ENCODE data around the gene SH3BP4.
"Not testable (repeated sequence)": the region's sequence is repeated elsewhere in the genome, so short reads cannot be mapped to it uniquely, and the experiment has no call there.

SH3BP4 gene

GRCh38 chr2:234999740-235000425 lies 48.1 kb downstream of the SH3BP4 start:
- FAIRE-seq = no peak

- no peak for FAIRE-seq
These were observed 48.8 kb downstream of the SH3BP4 start for GRCh38 chr2:235000426-235001236.

GRCh38 chr2:235001237-235002133 lies 49.7 kb downstream of the SH3BP4 start:
- no peak for FAIRE-seq

- no peak for FAIRE-seq
These were observed 50.6 kb downstream of the SH3BP4 start for GRCh38 chr2:235002198-235003095.

- no peak for FAIRE-seq
These were observed 51.4 kb downstream of the SH3BP4 start for GRCh38 chr2:235003096-235003775.

GRCh38 chr2:235004329-235004903 lies 52.6 kb downstream of the SH3BP4 start:
- FAIRE-seq = no peak

- FAIRE-seq = no peak
These were observed 53.2 kb downstream of the SH3BP4 start for GRCh38 chr2:235005023-235005422.

GRCh38 chr2:235005603-235006259 lies 53.9 kb downstream of the SH3BP4 start:
- no peak for FAIRE-seq

- no peak for FAIRE-seq
These were observed 54.6 kb downstream of the SH3BP4 start for GRCh38 chr2:235006461-235006860.

GRCh38 chr2:235006986-235007385 lies 55.2 kb downstream of the SH3BP4 start:
- FAIRE-seq = no peak

- no peak for FAIRE-seq
These were observed 56.0 kb downstream of the SH3BP4 start for GRCh38 chr2:235007664-235008457.

- no peak for FAIRE-seq
These were observed 56.8 kb downstream of the SH3BP4 start for GRCh38 chr2:235008584-235009044.

GRCh38 chr2:235009081-235009480 lies 57.3 kb downstream of the SH3BP4 start:
- FAIRE-seq = no peak

- FAIRE-seq = no peak
These were observed 58.4 kb downstream of the SH3BP4 start for GRCh38 chr2:235010117-235010714.

GRCh38 chr2:235011607-235011928 lies 59.8 kb downstream of the SH3BP4 start:
- no peak for FAIRE-seq

GRCh38 chr2:235011929-235012631 lies 60.3 kb downstream of the SH3BP4 start:
- no peak for FAIRE-seq

GRCh38 chr2:235017441-235017840 lies 65.6 kb downstream of the SH3BP4 start:
- FAIRE-seq = no peak

GRCh38 chr2:235018838-235019237 lies 67.0 kb downstream of the SH3BP4 start:
- no peak for FAIRE-seq

GRCh38 chr2:235020141-235020540 lies 68.3 kb downstream of the SH3BP4 start:
- not testable (repeated sequence) for FAIRE-seq
